Measurements from ENCODE around the gene DLG2.
"Not testable (repeated sequence)": the region's sequence is repeated elsewhere in the genome, so short reads cannot be mapped to it uniquely, and the experiment has no call there.

The DLG2 gene

DNA sequence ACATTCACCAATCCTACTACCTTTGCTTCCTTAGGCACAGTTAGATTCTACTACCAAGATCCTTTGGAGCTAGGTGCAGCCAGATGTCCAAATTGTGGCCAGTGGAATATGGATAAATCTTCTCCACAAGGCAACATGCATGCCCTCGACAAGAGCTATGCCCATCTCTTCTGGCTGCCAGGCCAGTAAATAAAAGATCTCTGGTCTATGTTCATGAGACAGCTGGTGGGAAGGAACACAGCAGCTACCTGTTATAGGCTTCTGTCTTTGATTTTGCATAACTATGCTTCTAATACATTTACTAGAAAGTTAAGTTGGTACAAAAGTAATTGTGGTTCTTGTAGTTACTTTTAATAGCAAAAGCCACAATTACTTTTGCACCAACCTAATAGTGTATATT lies 182.7 kb downstream of the DLG2 start:
- no peak for DNase-seq (ENCODE audit: low read depth)

- no peak for DNase-seq (ENCODE audit: low read depth)
These were observed 186.9 kb downstream of the DLG2 start for GRCh38 chr11:85440273-85440672.

- no peak for DNase-seq (ENCODE audit: low read depth)
These were observed 188.8 kb downstream of the DLG2 start for GRCh38 chr11:85438328-85438727.

DNA sequence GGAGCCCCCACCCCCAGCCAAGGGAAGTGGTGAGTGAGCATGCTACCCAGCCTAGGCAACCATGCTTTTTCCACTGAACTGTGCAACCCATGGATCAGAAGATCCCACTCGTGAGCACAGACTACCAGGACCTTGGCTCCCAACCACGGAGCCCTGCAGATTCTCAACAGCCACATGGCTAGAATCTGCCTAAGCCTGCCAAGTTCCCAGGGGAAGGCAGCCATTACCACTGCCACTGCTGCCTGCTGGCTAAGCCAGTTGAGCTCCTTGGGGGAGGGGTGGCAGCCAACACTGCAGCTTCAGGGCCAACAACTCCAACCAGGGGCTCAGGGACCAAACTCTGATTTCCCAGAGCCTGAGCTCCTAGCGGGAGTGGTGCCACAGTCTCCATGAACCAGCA lies 195.8 kb downstream of the DLG2 start:
- DNase-seq (ENCODE audit: low read depth): no peak

DNA sequence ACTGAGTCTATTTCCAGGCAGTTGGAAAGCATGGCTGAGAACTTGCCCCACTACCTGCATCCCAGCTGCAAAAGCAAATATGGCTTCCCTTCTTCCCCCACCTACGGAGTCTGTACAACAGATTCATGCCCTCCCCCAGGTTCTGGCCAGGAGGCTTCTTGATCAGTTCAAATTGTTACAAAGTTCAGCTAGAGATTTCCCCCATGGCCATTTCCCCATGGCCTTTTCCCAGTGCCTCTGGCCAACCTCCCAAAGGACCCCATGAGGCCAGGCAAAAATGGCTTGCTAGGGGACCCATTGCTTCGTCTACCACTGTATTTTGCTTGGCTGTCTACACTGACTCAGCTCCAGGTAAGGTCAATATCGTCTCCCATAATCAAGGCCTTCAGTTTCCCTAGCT lies 203.3 kb downstream of the DLG2 start:
- DNase-seq (ENCODE audit: low read depth): no peak

DNA sequence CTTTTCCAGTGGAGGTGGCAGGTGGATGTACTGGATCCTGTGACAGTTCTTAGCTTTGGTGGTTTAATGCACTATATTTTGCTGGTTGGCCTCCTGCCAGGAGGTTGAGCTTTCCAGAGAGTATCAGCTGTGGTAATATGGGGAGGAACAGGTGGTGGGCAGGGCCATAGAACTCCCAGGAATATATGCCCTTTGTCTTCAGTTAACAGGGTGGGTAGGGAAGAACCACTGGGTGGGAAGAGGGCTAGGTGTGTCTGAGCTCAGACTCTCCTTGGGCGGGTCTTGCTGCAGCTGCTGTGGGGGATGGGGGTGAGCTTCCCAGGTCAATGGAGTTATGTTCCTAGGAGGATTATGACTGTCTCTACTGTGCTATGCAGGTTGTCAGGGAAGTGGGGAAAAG lies 203.8 kb downstream of the DLG2 start:
- DNase-seq (ENCODE audit: low read depth): no peak

DNA sequence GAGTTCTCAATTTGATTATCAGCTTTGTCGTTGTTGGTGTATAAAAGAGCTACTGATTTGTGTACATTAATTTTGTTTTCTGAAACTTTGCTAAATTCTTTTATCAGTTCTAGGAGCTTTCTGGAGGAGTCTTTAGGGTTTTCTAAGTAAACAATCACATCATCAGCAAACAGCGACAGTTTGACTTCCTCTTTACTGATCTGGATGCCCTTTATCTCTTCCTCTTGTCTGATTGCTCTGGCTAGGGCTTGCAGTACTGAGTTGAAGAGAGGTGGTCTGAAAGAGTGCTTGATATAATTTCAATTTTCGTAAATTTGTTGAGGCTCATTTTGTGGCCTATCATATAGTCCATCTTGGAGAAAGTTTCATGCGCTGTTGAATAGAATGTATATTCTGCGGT lies 213.0 kb downstream of the DLG2 start:
- DNase-seq (ENCODE audit: low read depth): no peak

- DNase-seq (ENCODE audit: low read depth): no peak
These were observed 219.5 kb downstream of the DLG2 start for GRCh38 chr11:85407648-85408047.

DNA sequence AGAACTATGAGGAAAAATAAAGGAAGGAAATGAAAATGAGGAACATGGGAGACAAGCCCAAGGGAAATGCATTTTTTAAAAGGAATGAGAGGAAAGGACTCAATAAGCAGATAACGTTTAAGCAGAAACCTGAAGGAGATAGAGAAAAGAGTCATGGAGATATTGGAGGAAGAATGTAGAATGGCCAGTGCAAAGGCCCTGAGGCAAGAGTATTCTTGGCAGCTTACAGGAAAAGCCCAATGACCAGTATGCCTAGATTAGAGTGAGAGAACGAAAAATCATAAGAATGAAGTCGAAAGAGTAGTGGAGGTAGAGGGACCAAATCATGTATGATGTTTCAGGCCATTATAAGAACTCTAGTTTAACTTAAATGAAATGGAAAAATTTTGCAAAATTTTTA lies 220.3 kb downstream of the DLG2 start:
- DNase-seq (ENCODE audit: low read depth): no peak

- DNase-seq (ENCODE audit: low read depth): no peak
These were observed 220.8 kb downstream of the DLG2 start for GRCh38 chr11:85406316-85406715.

DNA sequence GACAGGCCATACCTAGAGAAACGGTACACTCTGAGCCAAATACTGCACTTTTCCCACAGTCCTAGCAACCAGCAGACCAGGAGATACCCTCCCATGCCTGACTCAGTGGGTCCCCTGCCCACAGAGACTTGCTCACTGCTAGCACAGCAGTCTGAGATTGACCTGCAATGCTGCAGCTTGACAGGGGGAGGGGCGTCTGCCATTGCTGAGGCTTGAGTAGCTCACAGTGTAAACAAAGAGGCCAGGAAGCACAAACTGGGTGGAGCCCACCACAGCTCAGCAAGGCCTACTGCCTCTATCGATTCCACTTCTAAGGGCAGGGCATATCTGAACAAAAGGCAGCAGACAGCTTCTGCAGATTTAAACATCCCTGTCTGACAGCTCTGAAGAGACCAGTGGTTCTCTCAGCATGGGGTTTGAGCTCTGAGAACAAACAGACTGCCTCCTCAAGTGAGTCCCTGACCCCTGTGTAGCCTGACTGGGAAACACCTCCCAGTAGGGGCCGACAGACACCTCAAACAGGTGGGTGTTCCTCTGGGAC lies 231.6 kb downstream of the DLG2 start:
- DNase-seq (ENCODE audit: low read depth): not testable (repeated sequence)

DNA sequence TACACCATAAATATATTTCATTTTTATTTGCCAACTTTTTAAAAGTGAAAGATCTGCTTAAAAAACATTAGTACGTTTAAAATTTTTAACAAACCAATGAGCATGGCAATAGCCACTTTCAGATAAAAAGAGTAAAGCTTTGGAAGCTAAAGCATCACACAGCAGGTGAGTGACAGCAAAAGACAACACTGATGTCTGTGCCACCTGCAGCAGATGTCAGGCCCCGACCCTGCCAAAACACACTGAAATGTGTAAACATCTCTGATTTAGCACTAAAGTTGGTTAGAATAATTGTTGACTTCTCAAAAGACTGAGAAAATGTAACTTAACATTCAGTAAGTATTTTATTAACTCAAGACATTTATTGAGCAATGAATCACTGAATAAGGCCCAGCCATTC lies 232.9 kb downstream of the DLG2 start:
- no peak for DNase-seq (ENCODE audit: low read depth)

- DNase-seq (ENCODE audit: low read depth): no peak
These were observed 236.0 kb downstream of the DLG2 start for GRCh38 chr11:85391141-85391540.

- no peak for DNase-seq (ENCODE audit: low read depth)
These were observed 241.6 kb downstream of the DLG2 start for GRCh38 chr11:85385547-85385946.

DNA sequence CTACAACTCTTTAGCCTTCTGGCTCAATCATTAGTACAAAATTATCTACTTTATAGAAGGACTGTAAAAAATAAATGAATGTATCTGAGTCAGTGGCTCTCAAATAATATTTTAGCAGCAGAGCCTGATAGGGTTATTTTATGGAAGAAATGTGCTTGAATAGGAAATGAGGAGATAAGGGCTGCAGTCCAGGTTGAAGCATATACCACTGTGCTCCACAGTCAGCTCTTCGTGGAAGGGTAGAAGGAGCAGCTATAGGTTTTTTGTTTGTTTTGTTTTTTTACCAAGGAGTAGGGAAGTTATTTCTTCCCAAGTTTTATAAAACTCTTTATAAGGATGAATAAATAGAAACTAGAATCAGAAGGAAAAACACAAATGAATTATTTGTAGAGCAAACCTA lies 242.0 kb downstream of the DLG2 start:
- no peak for DNase-seq (ENCODE audit: low read depth)

- DNase-seq (ENCODE audit: low read depth): no peak
These were observed 248.1 kb downstream of the DLG2 start for GRCh38 chr11:85379066-85379465.

DNA sequence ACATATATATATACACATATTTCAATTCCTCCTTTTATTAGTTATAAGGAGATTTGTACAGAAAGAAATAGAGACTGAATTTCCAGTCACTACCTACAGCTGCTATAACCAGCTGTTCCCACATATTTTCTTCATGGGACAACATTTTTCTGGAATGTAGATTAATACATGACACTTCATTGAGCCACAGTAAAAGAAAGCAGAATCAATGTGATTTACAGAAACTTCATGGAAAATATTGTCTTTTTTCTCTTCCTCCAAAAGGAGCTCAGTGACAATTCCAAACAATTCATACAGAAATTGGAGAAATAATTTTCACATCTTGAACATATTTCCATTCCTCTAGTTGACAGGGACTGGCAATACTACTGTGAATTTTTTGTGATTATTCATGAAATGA lies 249.2 kb downstream of the DLG2 start:
- DNase-seq (ENCODE audit: low read depth): no peak

- no peak for DNase-seq (ENCODE audit: low read depth)
These were observed 267.3 kb downstream of the DLG2 start for GRCh38 chr11:85359859-85360258.

- DNase-seq (ENCODE audit: low read depth): no peak
These were observed 271.2 kb downstream of the DLG2 start for GRCh38 chr11:85355921-85356320.

GRCh38 chr11:85349539-85349938 lies 277.6 kb downstream of the DLG2 start:
- DNase-seq (ENCODE audit: low read depth): not testable (repeated sequence)

DNA sequence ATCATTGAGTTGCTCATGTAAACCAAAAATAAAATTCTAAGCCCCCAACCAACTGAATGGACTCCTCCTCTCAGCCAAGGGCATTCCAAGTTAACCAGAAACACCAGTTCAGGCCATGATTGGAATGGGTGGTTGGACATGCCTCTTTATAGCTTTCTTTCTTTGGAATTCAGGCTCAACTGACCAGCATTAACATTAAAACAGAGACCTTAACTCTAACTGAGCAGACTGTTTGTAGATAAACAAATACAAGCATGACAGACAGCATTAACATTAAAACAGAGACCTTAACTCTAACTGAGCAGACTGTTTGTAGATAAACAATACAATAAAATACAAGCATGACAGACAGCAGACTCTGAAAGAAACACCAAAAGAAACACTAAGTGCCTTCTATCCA lies 278.2 kb downstream of the DLG2 start:
- DNase-seq (ENCODE audit: low read depth): no peak

- DNase-seq (ENCODE audit: low read depth): no peak
These were observed 279.9 kb downstream of the DLG2 start for GRCh38 chr11:85347291-85347690.

GRCh38 chr11:85346484-85346883 lies 280.7 kb downstream of the DLG2 start:
- DNase-seq (ENCODE audit: low read depth): no peak

GRCh38 chr11:85340846-85341245 lies 286.3 kb downstream of the DLG2 start:
- not testable (repeated sequence) for DNase-seq (ENCODE audit: low read depth)

GRCh38 chr11:85318573-85318972 lies 308.6 kb downstream of the DLG2 start:
- no peak for DNase-seq (ENCODE audit: low read depth)

Data from stromal cell of bone marrow (primary cell).